ENCODE data around the gene GNG11. TPM values are rescaled to one million over a fixed set of nuclear protein-coding genes. Genes with fewer than 3 reads are reported as not detected.

Gene GNG11
- total and polyA plus RNA-seq, 2 donors (not counting 1 experiment from before 2014, with no cell fraction given): 27.2 to 46.1 TPM

GRCh38 chr7:93977211-93977950, 55.8 kb downstream of the GNG11 start:
- Histone ChIP-seq H3K4me2 (ENCODE audit: extremely low read depth, insufficient read depth, low read length) (no peak overlapping the region), H3K79me2 (ENCODE audit: control insufficient read depth, insufficient read depth, low read length) (no peaks in the 10 kb centered on the region), H3K4me1 (ENCODE audit: control insufficient read depth, extremely low read depth, insufficient read depth, low read length) (no peaks in the 10 kb centered on the region), H3K36me3 (ENCODE audit: control insufficient read depth, insufficient read depth, low read length) (no peaks in the 10 kb centered on the region), H3K27ac (ENCODE audit: insufficient read depth, low read length) (no peak overlapping the region), H3K4me3 (replicated peaks in 1 of 4; ENCODE audit: control extremely low read depth in 1 of 4, insufficient read depth in 1 of 4, low read depth in 3 of 4, low read length in 4 of 4) (no peak overlapping the region), H3K9ac (ENCODE audit: insufficient read depth, low read length) (no peak overlapping the region), H3K9me3 (ENCODE audit: control insufficient read depth, insufficient read depth, low read depth, low read length) (no peaks in the 10 kb centered on the region), H2AFZ (ENCODE audit: low read length) (no peak overlapping the region), H4K20me1 (ENCODE audit: control insufficient read depth, extremely low read depth, insufficient read depth, low read length) (no peaks in the 10 kb centered on the region), H3K27me3 (ENCODE audit: control insufficient read depth, insufficient read depth, low read length) (no peaks in the 10 kb centered on the region)
- no peak for DNase-seq (ENCODE audit: low read depth in 2 of 2)
- TF ChIP-seq CTCF (conservative IDR thresholded peaks at IDR 0.05 in 1 of 2, IDR thresholded peaks at IDR 0.05 in 1 of 2; ENCODE audit: low read depth in 1 of 2, low read length in 2 of 2) (no peak), EZH2 (IDR thresholded peaks at IDR 0.05; ENCODE audit: low read length, missing control alignments) (no peak)

Other genes with a start within 250 kb of the GNG11 start
- gene TFPI2, start 31.0 kb upstream of the GNG11 start, total RNA-seq: 1.5 and 14.4 TPM in 2 replicates
- 57.6 and 76.0 TPM in 2 replicates for gene TFPI2, start 31.0 kb upstream of the GNG11 start, polyA plus RNA-seq
- gene GNGT1, start 15.2 kb upstream of the GNG11 start, total RNA-seq: not detected in 2 replicates
- not detected in 2 replicates for gene GNGT1, start 15.2 kb upstream of the GNG11 start, polyA plus RNA-seq
- gene BET1, start 82.6 kb downstream of the GNG11 start, total RNA-seq: 28.0 and 40.3 TPM in 2 replicates
- 33.7 and 52.5 TPM in 2 replicates for gene BET1, start 82.6 kb downstream of the GNG11 start, polyA plus RNA-seq